Measurements from ENCODE around the gene CSTPP1.

DNA sequence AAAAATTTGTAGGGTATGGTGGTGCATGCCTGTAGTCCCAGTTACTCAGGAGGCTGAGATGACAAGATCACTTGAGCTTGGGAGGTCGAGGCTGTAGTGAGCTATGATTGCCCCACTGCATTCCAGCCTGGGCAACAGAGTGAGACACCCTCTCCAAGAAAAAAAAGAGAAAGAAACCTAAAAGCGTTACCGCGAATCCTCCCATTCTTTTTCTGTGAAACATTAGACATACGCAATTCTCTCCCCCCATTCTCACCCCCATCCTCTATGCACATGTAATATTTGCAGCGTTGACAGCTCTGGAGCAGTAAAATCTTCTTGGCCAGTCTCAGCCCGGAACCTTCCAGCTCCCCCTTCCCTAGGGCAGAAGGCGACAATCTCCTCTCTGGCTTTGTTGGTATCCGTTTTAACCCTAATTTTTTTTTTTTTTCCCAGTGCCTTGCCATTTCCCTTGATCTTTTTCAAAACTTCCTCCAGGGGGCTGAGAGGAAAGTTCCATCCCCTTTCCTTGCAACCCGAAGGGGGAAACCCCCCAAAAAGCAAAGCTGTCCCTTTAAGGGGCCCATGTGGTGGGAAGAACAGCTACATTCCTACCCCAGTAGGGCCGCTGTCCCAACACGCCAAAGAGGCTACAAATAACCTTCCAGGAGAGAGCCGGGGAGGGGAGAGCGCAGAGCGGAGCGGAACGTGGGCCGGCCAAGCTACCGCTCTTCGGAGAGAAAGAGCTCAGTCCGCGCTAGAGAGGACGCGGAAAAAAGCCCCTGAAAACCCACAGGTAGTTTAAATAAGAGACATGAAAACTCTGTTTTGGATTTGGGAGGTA lies 20.1 kb upstream of the CSTPP1 start:
- TF ChIP-seq, protein P1, sequence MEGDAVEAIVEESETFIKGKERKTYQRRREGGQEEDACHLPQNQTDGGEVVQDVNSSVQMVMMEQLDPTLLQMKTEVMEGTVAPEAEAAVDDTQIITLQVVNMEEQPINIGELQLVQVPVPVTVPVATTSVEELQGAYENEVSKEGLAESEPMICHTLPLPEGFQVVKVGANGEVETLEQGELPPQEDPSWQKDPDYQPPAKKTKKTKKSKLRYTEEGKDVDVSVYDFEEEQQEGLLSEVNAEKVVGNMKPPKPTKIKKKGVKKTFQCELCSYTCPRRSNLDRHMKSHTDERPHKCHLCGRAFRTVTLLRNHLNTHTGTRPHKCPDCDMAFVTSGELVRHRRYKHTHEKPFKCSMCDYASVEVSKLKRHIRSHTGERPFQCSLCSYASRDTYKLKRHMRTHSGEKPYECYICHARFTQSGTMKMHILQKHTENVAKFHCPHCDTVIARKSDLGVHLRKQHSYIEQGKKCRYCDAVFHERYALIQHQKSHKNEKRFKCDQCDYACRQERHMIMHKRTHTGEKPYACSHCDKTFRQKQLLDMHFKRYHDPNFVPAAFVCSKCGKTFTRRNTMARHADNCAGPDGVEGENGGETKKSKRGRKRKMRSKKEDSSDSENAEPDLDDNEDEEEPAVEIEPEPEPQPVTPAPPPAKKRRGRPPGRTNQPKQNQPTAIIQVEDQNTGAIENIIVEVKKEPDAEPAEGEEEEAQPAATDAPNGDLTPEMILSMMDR (IDR thresholded peaks at IDR 0.05; ENCODE audit: extremely low read depth in 1 of 2, insufficient read depth in 1 of 2, low read depth in 1 of 2, low read length in 2 of 2) = peak in 1 of 2 donors; percentile 25
- TF ChIP-seq MYC (IDR thresholded peaks at IDR 0.05; ENCODE audit: low read depth, low read length) (no peak), POLR2A (IDR thresholded peaks at IDR 0.05; ENCODE audit: low read depth, low read length) (no peak), EZH2 (IDR thresholded peaks at IDR 0.05; ENCODE audit: borderline replicate concordance, low read depth, low read length, severe bottlenecking) (no peak), POLR2AphosphoS5 (IDR thresholded peaks at IDR 0.05; ENCODE audit: insufficient read depth, low read depth, low read length) (no peak), FOS (IDR thresholded peaks at IDR 0.05; ENCODE audit: borderline replicate concordance, insufficient read depth, low read length) (no peak)

All from endothelial cell of umbilical vein (primary cell).